HG03095 (cell line): ENCODE results near the gene RAP1GAP.

Experiments used
- ATAC-seq: cut with Tn5 transposase; IDR thresholded peaks from one replicate; pipeline ENCODE4 v1.9.1; 2021; ENCODE audit warnings: moderate library complexity; ENCODE audit not compliant: unreplicated experiment

The RAP1GAP gene

GRCh38 chr1:21630571-21631343 lies 38.4 kb downstream of the RAP1GAP start:
- no peak for ATAC-seq

GRCh38 chr1:21629971-21630370 lies 39.2 kb downstream of the RAP1GAP start:
- no peak for ATAC-seq

DNA sequence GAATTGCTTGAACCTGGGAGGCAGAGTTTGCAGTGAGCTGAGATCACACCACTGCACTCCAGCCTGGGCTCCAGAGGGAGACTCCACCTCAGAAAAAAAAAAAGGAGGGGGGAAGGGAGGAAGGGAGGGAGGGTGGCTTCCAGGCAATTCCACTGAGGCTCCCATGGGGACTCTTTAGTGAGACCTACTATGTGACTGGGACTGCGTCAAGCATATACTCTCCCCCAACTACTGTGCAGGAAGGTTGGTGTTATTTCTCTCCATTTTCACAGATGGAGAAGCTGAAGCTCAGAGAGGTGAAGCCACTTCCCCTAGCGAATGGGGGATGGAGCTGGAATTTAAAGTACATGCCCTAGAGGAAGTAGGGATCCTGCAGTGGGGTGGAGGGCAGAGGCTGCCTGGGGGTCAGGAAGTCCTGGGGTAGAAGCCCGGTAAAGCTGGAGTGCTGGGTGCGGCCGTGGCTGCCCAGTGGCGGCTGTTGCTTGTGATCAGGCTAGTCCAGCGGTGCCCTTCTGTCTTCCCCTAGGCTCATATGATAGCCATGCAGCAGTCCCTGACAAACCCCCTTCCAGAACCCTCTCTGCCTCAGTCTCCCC lies 40.3 kb downstream of the RAP1GAP start:
- no peak for ATAC-seq

- no peak for ATAC-seq
Observed at GRCh38 chr1:21626921-21627339, 42.2 kb downstream of the RAP1GAP start.

DNA sequence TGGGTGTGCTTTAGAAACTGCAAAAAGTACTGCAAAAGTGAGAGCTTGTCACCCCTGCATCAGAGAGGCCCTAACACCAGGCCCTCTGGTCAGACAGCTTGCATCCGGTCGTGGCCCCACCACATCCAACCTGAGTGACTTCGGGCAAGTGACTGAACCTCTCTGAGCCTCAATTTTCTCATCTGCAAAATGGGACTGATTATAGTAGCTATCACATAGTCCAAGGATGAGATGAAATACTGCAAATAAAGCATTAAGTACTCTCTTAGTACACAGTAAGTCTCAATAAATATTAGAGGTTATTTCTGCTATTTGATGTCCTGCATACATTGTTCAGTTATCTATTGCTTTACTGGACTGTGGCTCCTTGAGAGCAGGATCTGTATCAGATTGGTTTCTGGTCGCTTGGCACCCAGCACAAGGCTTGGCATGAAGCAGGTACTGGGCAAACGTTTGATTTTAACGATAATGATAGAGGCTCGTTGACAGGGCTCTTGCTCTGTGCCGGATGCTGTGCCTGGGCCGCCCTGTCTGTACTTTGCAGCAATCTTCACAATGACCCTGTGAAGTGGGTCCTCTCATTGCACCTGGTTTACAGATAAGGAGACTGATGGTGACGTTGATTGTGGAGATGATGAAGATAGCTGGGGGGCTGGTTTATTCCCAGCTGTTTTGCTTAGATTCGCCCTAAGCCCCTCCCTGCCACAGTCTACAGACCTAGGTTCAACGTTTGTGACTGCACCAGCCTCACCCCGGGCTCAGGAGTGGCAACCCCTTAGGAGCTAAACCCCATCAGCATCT lies 43.6 kb downstream of the RAP1GAP start:
- ATAC-seq, result no peak

DNA sequence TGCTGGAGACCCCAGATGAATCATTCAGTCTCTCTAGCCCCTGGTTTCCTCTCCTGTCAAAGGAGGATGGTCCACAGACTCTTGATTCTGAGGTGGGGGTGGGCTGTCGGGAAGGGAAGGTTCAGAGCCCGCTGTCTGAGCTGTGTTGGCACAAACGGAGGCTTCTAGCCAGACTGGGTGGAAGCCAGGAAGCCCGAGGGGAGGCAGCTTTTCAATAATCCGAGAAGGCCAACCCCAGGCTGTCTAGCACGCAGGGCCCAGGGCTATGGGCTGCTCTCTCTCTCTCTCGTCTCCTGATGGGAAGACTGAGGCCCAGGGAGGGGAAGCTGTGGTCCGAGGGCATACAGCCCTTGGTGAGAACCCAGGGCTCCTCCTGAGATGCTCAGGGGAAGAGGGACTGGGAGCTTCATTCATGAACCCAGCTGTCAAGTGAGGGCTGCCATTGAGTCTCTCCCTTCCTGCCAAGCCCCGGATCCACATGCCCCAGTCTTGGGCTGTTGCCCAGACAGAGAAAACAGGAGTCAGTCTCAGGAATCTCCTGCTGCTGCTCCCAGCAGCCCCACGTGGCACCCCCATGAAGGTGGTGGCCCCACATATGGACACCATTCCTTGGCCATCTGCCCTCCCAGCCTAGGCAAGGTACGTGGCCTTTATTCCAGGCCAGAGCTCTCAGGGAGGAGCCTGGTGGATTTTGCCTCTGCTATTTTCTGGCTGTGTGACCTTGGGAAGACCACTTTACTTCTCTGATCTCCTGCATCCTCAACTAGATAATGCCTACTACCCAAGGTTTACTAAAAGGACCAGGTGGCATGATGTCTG lies 44.4 kb downstream of the RAP1GAP start:
- ATAC-seq, result no peak

DNA sequence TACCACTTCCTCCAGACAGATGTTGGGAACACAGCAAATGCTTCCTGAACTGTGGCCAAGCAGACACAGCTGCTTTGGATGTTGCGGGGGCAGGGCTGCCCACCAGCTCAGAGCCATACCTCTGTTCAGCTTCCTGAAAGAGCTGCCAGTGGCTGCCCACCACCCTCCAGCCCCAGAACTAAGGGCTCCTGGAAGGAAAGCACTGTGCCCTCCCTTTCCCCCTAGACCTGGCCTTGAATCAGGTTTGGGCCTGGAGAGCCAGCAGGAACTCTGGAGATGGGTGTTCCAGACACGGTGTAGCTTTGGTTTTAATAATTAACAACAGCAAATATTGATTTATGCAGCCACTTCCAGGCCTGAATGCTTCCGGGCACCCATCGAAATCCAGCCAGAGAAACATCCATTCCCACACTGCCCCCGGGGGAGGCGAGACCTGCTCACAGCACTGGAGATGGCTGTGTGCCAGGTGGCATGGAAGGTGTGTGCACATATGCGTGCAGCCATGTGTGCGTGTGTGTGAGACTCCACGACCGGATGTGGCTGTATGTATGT lies 45.7 kb downstream of the RAP1GAP start:
- ATAC-seq, result no peak

GRCh38 chr1:21622466-21623315 lies 46.5 kb downstream of the RAP1GAP start:
- no peak for ATAC-seq

- no peak for ATAC-seq
Observed at GRCh38 chr1:21621761-21622436, 47.3 kb downstream of the RAP1GAP start.

DNA sequence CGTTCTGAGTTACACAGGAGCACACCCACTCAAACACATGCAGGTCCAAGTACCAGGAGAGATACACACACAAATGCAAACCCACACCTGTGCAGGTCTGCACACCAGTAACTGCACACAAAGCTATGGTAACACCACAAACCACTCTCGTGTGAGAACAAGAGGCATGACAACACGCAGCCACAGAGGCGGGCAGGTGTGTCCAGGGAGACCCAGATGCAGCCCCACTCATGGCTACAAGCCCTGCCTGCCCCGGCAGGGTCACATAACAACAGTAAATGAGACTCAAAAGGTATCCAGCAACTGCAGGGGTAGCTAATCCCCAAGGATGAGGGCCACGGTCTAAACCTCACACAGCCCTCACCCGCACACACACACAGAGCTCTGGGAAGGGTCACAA lies 48.1 kb downstream of the RAP1GAP start:
- ATAC-seq, result no peak

DNA sequence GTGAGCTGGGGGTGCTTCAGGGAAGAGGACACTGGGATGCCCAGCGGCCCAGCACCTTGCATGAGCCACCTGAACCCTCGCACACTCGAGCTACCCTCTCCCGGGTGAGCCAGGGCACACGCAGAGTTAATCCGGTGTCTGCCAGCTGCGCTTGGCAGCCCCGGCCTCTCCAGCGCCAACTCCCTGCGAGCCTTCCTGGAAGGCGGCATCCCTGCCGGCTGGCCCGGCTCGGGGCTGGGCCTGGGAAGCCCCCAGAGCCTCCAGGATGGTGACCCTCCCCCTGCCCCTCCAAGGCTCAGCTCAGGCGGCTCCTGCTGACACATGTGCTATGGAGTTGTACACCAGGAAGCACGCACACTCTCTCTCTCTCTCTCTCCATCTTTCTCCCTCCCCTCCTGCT lies 48.7 kb downstream of the RAP1GAP start:
- ATAC-seq, result no peak

GRCh38 chr1:21620011-21620410 lies 49.1 kb downstream of the RAP1GAP start:
- no peak for ATAC-seq

GRCh38 chr1:21619375-21619947 lies 49.7 kb downstream of the RAP1GAP start:
- no peak for ATAC-seq

DNA sequence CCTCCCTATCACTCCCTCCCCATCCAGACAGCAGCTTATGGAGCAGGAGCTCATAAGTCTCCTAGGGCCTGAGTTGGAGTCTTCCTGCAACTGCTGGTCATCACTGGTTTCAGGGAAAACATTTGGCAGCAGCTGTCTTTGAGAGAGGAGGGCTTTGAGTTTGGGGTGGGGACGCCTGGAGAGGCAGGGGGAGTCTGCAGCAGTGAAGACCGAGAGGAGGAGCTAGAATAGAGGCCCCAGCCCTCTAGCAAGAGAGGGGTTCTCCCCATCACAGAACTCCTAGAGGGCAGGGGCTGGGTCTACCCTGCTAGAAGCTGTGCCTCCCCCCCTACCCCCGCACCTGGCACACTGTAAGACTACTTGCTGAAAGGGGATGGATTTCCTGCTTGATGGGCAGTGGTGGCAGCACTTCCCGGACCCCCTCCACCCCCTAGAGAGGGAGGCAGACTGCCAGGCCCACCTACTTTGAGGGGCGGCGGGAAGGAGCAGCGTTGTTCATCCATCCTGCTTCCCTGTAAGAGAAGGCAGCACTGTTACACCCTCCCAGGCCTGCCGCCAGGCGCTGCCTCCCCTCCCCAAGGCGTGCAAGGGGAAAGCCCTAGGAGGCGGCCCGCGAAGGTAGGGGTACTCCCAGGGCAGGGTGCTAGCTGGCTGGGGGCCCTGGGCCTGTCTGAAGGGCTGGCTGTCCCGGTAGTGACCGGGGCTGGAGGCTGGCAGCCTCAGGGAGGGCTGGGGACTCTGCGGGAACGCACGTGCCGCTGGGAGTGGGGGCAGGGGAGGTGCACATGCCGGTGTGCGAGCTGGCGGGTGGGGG lies 50.4 kb downstream of the RAP1GAP start:
- ATAC-seq, result no peak

DNA sequence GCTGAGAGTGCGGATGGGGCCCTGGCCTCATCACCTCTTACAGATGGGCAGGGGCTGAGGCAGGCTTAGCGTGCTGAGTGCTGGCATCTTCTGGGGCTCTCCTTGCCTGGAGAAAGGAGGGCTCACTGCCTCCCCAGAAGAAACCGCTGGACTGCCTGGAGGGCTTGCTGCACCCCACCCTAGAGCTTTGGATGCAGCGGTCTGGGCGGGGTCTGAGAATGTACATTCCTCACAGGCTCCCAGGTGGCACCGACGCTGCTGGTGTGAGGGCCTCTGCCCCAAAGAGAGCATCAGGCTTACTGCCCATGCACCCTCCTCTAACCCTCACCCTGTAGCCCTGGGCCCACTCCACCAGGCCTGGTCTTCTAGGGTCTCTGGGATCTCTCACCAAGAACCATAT lies 51.1 kb downstream of the RAP1GAP start:
- ATAC-seq, result no peak

- no peak for ATAC-seq
Observed at GRCh38 chr1:21617126-21617738, 51.9 kb downstream of the RAP1GAP start.

GRCh38 chr1:21616372-21616771 lies 52.8 kb downstream of the RAP1GAP start:
- ATAC-seq, result no peak
